GM19372 (cell line): ENCODE measurements around the gene GPR89A.
"Not testable (repeated sequence)": the region's sequence is repeated elsewhere in the genome, so short reads cannot be mapped to it uniquely, and the experiment has no call there.

Source experiments
- ATAC-seq: cut with Tn5 transposase; IDR thresholded peaks from one replicate; pipeline ENCODE4 v1.9.1; 2021; ENCODE audit warnings: mild to moderate bottlenecking, low read depth, moderate library complexity; ENCODE audit not compliant: unreplicated experiment

The GPR89A gene

GRCh38 chr1:145684858-145685257 is 77.1 kb downstream of the GPR89A start:
- ATAC-seq: not testable (repeated sequence)

GRCh38 chr1:145686078-145686477 is 78.3 kb downstream of the GPR89A start:
- not testable (repeated sequence) for ATAC-seq

DNA sequence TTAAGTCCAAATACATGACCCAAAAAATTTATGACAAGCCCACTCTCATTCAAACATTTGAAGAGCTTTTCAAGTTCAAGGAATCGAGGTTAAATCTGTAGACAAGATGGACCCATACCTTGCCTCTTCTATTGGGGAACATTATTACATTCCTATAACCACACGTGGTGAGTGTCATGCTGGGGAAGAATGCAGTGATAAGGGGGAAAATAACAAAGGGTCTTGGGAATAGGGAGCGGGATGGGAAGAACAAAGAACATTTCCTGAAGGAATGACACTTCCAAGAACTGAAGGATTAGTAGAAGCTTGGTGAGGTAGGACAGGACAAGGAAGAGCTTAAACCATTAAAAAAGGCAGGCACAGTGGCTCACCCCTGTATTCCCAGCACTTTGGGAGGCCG is 80.5 kb downstream of the GPR89A start:
- no peak for ATAC-seq

GRCh38 chr1:145688924-145689323 is 81.1 kb downstream of the GPR89A start:
- ATAC-seq: no peak

GRCh38 chr1:145689922-145690321 is 82.1 kb downstream of the GPR89A start:
- no peak for ATAC-seq

DNA sequence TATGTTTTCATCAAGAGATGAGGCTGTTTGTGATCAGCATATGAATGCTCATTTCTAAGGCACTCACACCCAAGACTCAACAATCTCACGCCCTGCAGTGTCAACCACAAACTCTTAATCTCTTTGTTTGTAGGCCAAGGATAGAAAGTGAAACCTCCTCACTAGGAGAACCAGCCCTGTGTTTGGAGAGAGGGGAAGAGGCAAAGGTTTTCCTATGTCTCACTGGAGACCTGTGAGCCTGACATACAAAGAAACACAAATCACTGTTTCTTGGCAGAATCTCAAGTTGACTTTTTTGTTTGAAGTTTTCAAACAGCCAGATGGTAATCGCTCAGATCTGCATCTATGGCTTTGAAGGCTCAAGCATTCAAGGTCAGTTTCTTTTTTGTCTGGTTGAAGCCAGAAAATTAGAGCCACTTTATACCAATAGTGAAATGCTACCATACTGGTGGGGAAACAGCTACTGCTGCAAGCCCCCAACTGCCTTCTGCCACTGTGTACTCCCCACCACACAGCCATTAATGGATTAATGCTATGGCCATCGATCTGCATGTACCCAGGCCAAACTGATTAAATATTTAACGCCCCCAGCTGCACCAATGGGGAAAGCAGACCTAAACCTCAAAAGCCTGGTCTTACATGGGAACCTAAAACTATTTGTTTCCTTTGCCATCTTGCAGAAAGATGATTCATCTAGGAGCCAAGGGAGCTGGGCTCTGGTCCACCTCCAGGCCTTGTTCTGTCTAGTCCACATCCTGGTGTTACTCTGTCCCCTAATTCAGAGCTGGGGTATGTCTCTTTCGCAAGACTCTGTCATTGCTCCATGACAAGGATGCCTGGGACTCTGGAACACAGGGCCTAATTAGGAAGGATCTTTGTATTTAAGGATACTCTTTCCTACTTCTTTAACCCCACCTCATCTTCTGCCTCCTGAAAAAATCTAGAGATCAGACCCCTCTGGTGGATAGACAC is 83.1 kb downstream of the GPR89A start:
- no peak for ATAC-seq

GRCh38 chr1:145692785-145693443 is 85.1 kb downstream of the GPR89A start:
- ATAC-seq: no peak

- no peak for ATAC-seq
Measured at GRCh38 chr1:145695821-145696629, 88.2 kb downstream of the GPR89A start.

DNA sequence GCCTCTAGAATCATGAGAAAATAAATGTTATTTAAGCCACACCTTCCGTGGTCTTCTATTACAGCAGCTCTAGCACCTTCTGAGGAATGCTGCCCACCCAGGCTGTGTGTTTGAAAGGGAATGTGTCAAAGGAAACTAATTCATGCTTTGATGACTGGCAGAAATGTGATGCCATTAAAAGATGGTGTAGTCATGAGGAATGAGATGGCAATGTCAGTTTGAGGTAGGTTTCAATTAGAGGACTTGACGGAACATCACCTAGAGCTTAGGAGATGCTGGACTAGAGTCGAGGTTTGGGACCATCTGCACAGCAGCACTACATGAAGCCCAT is 88.8 kb downstream of the GPR89A start:
- no peak for ATAC-seq

DNA sequence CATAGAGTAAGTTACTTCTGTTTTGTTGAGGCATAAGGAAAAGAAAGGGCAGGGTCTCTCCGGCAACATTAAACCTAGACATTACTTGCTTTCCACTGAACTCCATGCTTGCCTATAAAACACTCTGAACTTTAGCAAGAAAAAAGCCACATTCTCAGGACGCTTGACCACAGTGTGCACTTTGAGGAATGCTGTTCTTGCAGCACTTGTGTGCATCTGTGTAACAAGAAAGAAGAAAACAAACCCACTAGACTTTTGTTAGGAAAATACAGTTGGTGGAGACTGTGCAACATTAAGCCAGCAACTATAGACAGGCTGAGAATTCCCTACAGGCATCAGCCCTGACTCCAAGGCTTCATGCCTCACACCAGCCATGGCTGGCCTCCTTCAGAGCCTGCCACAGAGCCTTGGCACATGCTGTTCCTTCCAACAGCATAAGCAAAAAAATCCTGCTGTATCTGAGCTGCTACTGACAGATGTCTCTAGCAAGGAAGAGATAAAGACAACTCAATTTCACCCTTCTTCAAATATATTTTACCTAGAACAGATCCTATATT is 93.6 kb downstream of the GPR89A start:
- no peak for ATAC-seq

- ATAC-seq: no peak
Measured at GRCh38 chr1:145702052-145702451, 94.3 kb downstream of the GPR89A start.

DNA sequence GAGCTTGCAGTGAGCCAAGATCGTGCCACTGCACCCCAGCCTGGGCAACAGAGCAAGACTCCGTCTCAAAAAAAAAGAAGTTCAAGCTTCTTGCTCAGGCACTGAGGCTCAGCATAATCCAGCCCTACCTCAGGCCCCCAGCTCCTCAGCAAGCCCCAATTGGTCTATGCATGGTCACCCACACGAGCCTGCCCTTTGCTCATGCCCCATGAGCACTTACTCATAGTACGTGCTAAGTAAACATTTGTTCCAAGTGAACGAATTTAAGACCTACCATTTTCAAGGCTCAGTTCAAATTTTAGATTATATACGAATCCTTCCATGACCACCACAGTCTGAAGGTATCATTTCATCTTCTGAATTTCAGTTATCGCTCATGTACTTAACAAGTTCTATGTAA is 95.0 kb downstream of the GPR89A start:
- no peak for ATAC-seq

- ATAC-seq: no peak
Measured at GRCh38 chr1:145705622-145706021, 97.8 kb downstream of the GPR89A start.

- no peak for ATAC-seq
Measured at GRCh38 chr1:145706086-145706664, 98.4 kb downstream of the GPR89A start.

- no peak for ATAC-seq
Measured at GRCh38 chr1:145707183-145707867, 99.5 kb downstream of the GPR89A start, which contains the start of gene PDZK1. Gene PDZK1, minus strand, starts transcription at chr1:145707368. Its CDS starts 19,347 bp downstream, at chr1:145688021.

GRCh38 chr1:145708063-145708462 is 100.3 kb downstream of the GPR89A start:
- no peak for ATAC-seq

- ATAC-seq: no peak
Measured at GRCh38 chr1:145710291-145711027, 102.7 kb downstream of the GPR89A start.

- ATAC-seq: no peak
Measured at GRCh38 chr1:145711213-145711651, 103.4 kb downstream of the GPR89A start.
